ENCODE results near the gene SPINT1. TPM values are rescaled to one million over a fixed set of nuclear protein-coding genes. Genes with fewer than 3 reads are reported as not detected.
A peak's percentile ranks its signal among the peaks of the same experiment; 100 is the strongest.

The SPINT1 gene
- total RNA-seq, 1 experiment from 2014 or later: 177 TPM

- peak; percentile 98 for ATAC-seq
Measured at GRCh38 chr15:40807028-40807887, 36.6 kb upstream of the SPINT1 start, which contains the start of the genes DNAJC17 and ZFYVE19. DNAJC17 (minus strand) TSS chr15:40807473; CDS start chr15:40807446, 27 bp downstream. ZFYVE19 (plus strand) TSS chr15:40807089; CDS start chr15:40807590, 501 bp downstream.

DNA sequence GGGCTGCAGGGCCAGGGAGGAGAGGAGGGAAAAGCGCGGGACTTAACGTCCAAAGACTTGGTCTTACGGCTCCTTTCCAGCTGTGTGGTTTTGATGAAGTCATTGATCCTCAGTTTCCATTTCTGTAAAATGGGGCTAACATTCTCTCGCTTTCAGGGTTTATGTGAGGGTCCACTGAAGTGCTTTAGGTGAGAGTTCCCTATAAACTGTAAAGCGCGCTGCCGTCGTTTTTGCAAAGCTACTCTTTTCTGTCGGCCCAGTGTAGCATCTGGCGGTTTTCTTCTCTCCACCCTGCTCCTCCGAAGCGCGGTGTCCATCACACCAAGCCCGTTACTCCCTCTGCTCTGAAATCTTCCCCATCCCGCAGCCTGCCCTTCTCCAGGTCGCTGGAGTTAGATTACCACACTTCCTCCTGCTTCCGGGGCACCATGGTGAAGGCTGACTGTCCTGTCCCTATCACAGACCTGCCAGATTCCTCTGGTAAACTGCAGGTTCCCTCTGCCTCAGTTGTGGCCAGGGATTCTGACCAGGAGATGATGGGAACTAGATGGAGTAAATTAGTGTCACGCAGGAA is 35.9 kb upstream of the SPINT1 start:
- DNase-seq: no peak
- peak overlapping the region; percentile 92 for H3K9ac ChIP-seq (ENCODE audit: low read length)
- no peaks in the 10 kb centered on the region for H3F3A ChIP-seq (ENCODE audit: low read length, unreplicated experiment)
- CTCF ChIA-PET: interaction anchor here (0.6 to 1.3 kb wide), 2 partner anchors 50 to 84 kb away, joined by 4 to 12 read pairs; no protein-coding TSS in a partner anchor
- H3K9me2 ChIP-seq (replicated peaks; ENCODE audit: low read length): no peaks in the 10 kb centered on the region
- H3K4me2 ChIP-seq (ENCODE audit: low read length): peak overlapping the region; percentile 97
- BruUV-seq (replicated peaks): TSS peak; percentile 48
- peak overlapping the region; percentile 100 for H2AFZ ChIP-seq (ENCODE audit: low read length)
- H3K27ac ChIP-seq (ENCODE audit: low read length): peak overlapping the region; percentile 8; the same call in 1 of the 2 replicates
- H3K36me3 ChIP-seq (ENCODE audit: low read depth, low read length): no peaks in the 10 kb centered on the region; the same call in 1 of the 2 replicates
- peaks cover 13% of the 10 kb centered on the region for H3K4me1 ChIP-seq (ENCODE audit: insufficient read depth, low read length)
- H4K20me1 ChIP-seq (ENCODE audit: low read length): no peaks in the 10 kb centered on the region
- no peaks in the 10 kb centered on the region for H3K9me3 ChIP-seq (ENCODE audit: low read length)
- POLR2A ChIA-PET (ENCODE audit: unreplicated experiment): interaction anchor here (1.5 kb wide), 1 partner anchor 36 kb away, joined by 5 read pairs; the partner anchor contains the start of gene SPINT1
- no peaks in the 10 kb centered on the region for H3K27me3 ChIP-seq (ENCODE audit: low read length)
- H3K79me2 ChIP-seq (ENCODE audit: low read length): peaks cover 31% of the 10 kb centered on the region
- ATAC-seq: no peak
- TF ChIP-seq EZH2 (IDR thresholded peaks at IDR 0.05; ENCODE audit: low read length, unreplicated experiment) (no peak), EZH2phosphoT487 (IDR thresholded peaks at IDR 0.05; ENCODE audit: borderline replicate concordance, low read length) (no peak)
- TF ChIP-seq, protein P1, sequence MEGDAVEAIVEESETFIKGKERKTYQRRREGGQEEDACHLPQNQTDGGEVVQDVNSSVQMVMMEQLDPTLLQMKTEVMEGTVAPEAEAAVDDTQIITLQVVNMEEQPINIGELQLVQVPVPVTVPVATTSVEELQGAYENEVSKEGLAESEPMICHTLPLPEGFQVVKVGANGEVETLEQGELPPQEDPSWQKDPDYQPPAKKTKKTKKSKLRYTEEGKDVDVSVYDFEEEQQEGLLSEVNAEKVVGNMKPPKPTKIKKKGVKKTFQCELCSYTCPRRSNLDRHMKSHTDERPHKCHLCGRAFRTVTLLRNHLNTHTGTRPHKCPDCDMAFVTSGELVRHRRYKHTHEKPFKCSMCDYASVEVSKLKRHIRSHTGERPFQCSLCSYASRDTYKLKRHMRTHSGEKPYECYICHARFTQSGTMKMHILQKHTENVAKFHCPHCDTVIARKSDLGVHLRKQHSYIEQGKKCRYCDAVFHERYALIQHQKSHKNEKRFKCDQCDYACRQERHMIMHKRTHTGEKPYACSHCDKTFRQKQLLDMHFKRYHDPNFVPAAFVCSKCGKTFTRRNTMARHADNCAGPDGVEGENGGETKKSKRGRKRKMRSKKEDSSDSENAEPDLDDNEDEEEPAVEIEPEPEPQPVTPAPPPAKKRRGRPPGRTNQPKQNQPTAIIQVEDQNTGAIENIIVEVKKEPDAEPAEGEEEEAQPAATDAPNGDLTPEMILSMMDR (conservative IDR thresholded peaks at IDR 0.05; ENCODE audit: low read depth, low read length): no peak
- intact Hi-C loops (cut with micrococcal nuclease): no loop called here
- H3K4me3 ChIP-seq (ENCODE audit: low read length): peak overlapping the region; percentile 98

More at GRCh38 chr15:40807028-40807887, 36.6 kb upstream of the SPINT1 start, which contains the start of the genes DNAJC17 and ZFYVE19:
- ChIA-PET POLR2A (ENCODE audit: unreplicated experiment) (interaction anchor here (1.5 kb wide), 1 partner anchor 37 kb away, joined by 5 read pairs; the partner anchor contains the start of gene SPINT1), CTCF (interaction anchor here (0.6 to 1.3 kb wide), 4 partner anchors 22 to 87 kb away, joined by 3 to 12 read pairs (median 6); no protein-coding TSS in a partner anchor)
- H3K4me2 ChIP-seq (ENCODE audit: low read length): peak within 1 kb of the TSS; percentile 97
- H3F3A ChIP-seq (ENCODE audit: low read length, unreplicated experiment): no peaks in the 10 kb centered on the region
- H3K9me3 ChIP-seq (ENCODE audit: low read length): no peaks in the 10 kb centered on the region
- H3K9me2 ChIP-seq (replicated peaks; ENCODE audit: low read length): no peaks in the 10 kb centered on the region
- H3K79me2 ChIP-seq (ENCODE audit: low read length): peaks cover 34% of the 10 kb centered on the region
- peak; percentile 98 for DNase-seq
- H3K27me3 ChIP-seq (ENCODE audit: low read length): no peaks in the 10 kb centered on the region
- H2AFZ ChIP-seq (ENCODE audit: low read length): peak within 1 kb of the TSS; percentile 100
- H3K36me3 ChIP-seq (ENCODE audit: low read depth, low read length): no peaks in the 10 kb centered on the region
- intact Hi-C loops (cut with micrococcal nuclease): no loop called here
- H3K4me3 ChIP-seq (ENCODE audit: low read length): peak within 1 kb of the TSS; percentile 98
- no TSS peak for BruUV-seq (replicated peaks)
- H3K9ac ChIP-seq (ENCODE audit: low read length): peak within 1 kb of the TSS; percentile 92
- H3K27ac ChIP-seq (ENCODE audit: low read length): peak within 1 kb of the TSS; percentile 65
- H3K4me1 ChIP-seq (ENCODE audit: insufficient read depth, low read length): peaks cover 13% of the 10 kb centered on the region
- H4K20me1 ChIP-seq (ENCODE audit: low read length): no peaks in the 10 kb centered on the region
- TF ChIP-seq, protein P1 (conservative IDR thresholded peaks at IDR 0.05; ENCODE audit: low read depth, low read length): no peak
- TF ChIP-seq EZH2 (IDR thresholded peaks at IDR 0.05; ENCODE audit: low read length, unreplicated experiment): no peak
